HG02623 (cell line): ENCODE results near the gene ANKRD7.

Experiments used
- ATAC-seq: cut with Tn5 transposase; IDR thresholded peaks from one replicate; pipeline ENCODE4 v1.9.1; 2021; ENCODE audit warnings: moderate library complexity; ENCODE audit not compliant: unreplicated experiment

Gene ANKRD7

GRCh38 chr7:118224521-118224920 lies at the start of gene ANKRD7:
Gene ANKRD7 (plus strand): TSS chr7:118224704. CDS start chr7:118224831, 127 bp downstream.
- ATAC-seq, result no peak

- ATAC-seq, result no peak
Measured at GRCh38 chr7:118175740-118176139, 48.8 kb upstream of the ANKRD7 start.

- no peak for ATAC-seq
Measured at GRCh38 chr7:118179191-118179590, 45.3 kb upstream of the ANKRD7 start.

- no peak for ATAC-seq
Measured at GRCh38 chr7:118182593-118183427, 41.7 kb upstream of the ANKRD7 start.

GRCh38 chr7:118183428-118183785 lies 41.1 kb upstream of the ANKRD7 start:
- ATAC-seq, result peak; percentile 0

- peak; percentile 98 for ATAC-seq
Measured at GRCh38 chr7:118183786-118184564, 40.5 kb upstream of the ANKRD7 start, which contains the start of gene LSM8. Gene LSM8 (plus strand): TSS chr7:118184164. CDS start chr7:118184224, 60 bp downstream.

GRCh38 chr7:118184565-118184940 lies 40.0 kb upstream of the ANKRD7 start:
- no peak for ATAC-seq

- ATAC-seq, result no peak
Measured at GRCh38 chr7:118185163-118185860, 39.2 kb upstream of the ANKRD7 start.

- no peak for ATAC-seq
Measured at GRCh38 chr7:118186501-118186900, 38.0 kb upstream of the ANKRD7 start.

- ATAC-seq, result no peak
Measured at GRCh38 chr7:118194571-118194970, 29.9 kb upstream of the ANKRD7 start.

GRCh38 chr7:118195837-118196474 lies 28.5 kb upstream of the ANKRD7 start:
- ATAC-seq, result peak; percentile 67

GRCh38 chr7:118202061-118202460 lies 22.4 kb upstream of the ANKRD7 start:
- ATAC-seq, result no peak

- peak; percentile 94 for ATAC-seq
Measured at GRCh38 chr7:118214051-118214832, 10.3 kb upstream of the ANKRD7 start.

- ATAC-seq, result peak; percentile 7
Measured at GRCh38 chr7:118214833-118215182, 9.7 kb upstream of the ANKRD7 start.

- ATAC-seq, result no peak
Measured at GRCh38 chr7:118217210-118217619, 7.3 kb upstream of the ANKRD7 start.

- no peak for ATAC-seq
Measured at GRCh38 chr7:118218413-118219156, 5.9 kb upstream of the ANKRD7 start.

GRCh38 chr7:118219157-118219512 lies 5.4 kb upstream of the ANKRD7 start:
- ATAC-seq, result no peak

GRCh38 chr7:118220583-118220982 lies 3.9 kb upstream of the ANKRD7 start:
- no peak for ATAC-seq

- no peak for ATAC-seq
Measured at GRCh38 chr7:118222591-118222990, 1.9 kb upstream of the ANKRD7 start.

GRCh38 chr7:118232837-118233236 lies 8.3 kb downstream of the ANKRD7 start:
- ATAC-seq, result no peak
